BLaER1 treated with 17β-estradiol and CSF1 and Interleukin-3, amounts not matched to agents 10 nM and 100 nM (cell line): ENCODE measurements around the gene LPO.

Experiments used
- H3K27ac ChIP-seq, 11 experiments: shearing (Covaris generic); formaldehyde crosslinking; 2 replicates each; pipeline ENCODE4 v1.8.1; 2022
- H3K27me3 ChIP-seq, 11 experiments: shearing (Covaris generic); formaldehyde crosslinking; 2 replicates each; pipeline ENCODE4 v1.8.1; 2022
- H3K36me3 ChIP-seq, 11 experiments: shearing (Covaris generic); formaldehyde crosslinking; 2 replicates each; pipeline ENCODE4 v1.8.1; 2022
- H3K4me1 ChIP-seq, 10 experiments: shearing (Covaris generic); formaldehyde crosslinking; 2 replicates each; pipeline ENCODE4 v1.8.1; 2022
- H3K4me2 ChIP-seq, 11 experiments: shearing (Covaris generic); formaldehyde crosslinking; 2 replicates each; pipeline ENCODE4 v1.8.1; 2022
- H3K4me3 ChIP-seq, 10 experiments: shearing (Covaris generic); formaldehyde crosslinking; 2 replicates each; pipeline ENCODE4 v1.8.1; 2022
- H3K9ac ChIP-seq, 11 experiments: shearing (Covaris generic); formaldehyde crosslinking; 2 replicates each; pipeline ENCODE4 v1.8.1; 2022
- H3K9me3 ChIP-seq, 11 experiments: shearing (Covaris generic); formaldehyde crosslinking; replicated peaks in 1 of 11; 2 replicates each; pipeline ENCODE4 v1.8.1; 2022
- H4K20me1 ChIP-seq, 11 experiments: shearing (Covaris generic); formaldehyde crosslinking; 2 replicates each; pipeline ENCODE4 v1.8.1; 2022
- Cebpa-rat ChIP-seq, 11 experiments: shearing (Covaris generic); IDR thresholded peaks; 2 replicates each; pipeline ENCODE4 v1.8.1; 2022

Gene LPO

DNA sequence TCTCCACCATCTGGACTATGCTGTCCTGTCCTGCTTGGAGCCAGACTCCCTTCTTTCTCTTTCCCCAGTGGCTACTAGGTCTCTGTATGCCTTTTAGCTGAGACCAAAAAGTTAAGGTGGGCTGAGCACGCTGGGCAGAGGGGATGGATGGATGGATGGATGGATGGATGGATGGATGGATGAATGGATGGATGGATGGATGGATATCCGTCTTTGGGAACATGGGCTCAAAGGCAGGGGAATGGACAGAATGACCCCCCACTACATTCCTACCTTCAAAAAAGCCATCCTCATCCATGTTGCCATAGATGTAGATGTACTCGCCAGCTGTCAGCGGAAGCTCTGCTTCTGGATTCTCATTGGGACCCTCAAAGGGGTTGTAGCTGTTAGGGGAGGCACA is 77.4 kb downstream of the LPO start:
- TF ChIP-seq Cebpa-rat (IDR thresholded peaks at IDR 0.05) = no peak

DNA sequence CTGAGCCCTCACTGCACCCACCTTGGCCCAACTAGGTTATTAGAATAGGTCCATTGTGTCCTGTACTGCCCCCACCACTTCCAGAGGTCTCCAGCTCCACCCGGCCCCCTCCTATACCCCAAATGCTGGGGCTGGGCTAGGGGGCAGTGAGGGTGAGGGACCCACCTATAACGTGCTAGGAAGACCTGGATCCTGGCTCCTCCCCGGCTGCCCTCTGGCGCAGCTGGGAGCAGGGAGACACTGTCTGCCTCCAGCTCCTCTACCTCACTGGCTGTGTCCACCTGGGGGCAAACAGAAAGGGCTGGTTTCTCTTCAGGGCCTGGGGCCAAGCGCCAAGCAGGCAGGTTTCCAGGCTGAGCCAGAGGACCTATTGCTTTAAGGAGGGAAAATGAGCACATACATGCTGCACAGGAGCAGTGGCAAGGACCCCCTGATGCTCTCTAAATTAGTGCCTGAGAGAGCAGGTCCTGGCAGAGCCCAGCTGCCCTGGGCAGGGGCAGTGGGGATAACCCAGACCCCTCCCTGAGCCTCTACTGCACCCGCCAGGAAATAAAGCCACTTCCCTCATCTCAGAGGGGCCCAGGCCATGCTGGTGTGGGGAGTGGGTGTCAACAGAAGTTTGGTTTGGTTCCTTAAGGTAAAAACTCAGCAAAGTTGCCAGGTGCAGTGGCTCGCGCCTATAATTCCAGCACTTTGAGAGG is 78.0 kb downstream of the LPO start:
- Histone ChIP-seq H3K4me1 (peaks cover 9 to 64% (median 53%) of the 10 kb centered on the region in 10 experiments; a peak in 19 of 20 replicates), H4K20me1 (peaks cover 0 to 22% (median 0%) of the 10 kb centered on the region in 11 experiments; a peak in 3 of 22 replicates), H3K27ac (peak overlapping the region in 8 of 11 experiments; percentile 6 to 73 (median 58); a peak in 15 of 22 replicates), H3K9ac (peak overlapping the region in 8 of 11 experiments; percentile 2 to 63 (median 47); a peak in 14 of 22 replicates), H3K4me2 (peak overlapping the region in 9 of 11 experiments; percentile 22 to 74 (median 55); a peak in 13 of 22 replicates), H3K27me3 (no peaks in the 10 kb centered on the region), H3K9me3 (no peaks in the 10 kb centered on the region), H3K4me3 (no peak overlapping the region), H3K36me3 (peaks cover 0 to 89% (median 43%) of the 10 kb centered on the region in 11 experiments; a peak in 19 of 22 replicates)
- no peak for TF ChIP-seq Cebpa-rat (IDR thresholded peaks at IDR 0.05)

More for the DNA sequence above, 77.4 kb downstream of the LPO start:
- Histone ChIP-seq H3K9me3 (no peaks in the 10 kb centered on the region), H3K4me3 (no peak overlapping the region), H3K36me3 (peaks cover 0 to 90% (median 48%) of the 10 kb centered on the region in 11 experiments; a peak in 19 of 22 replicates), H3K27ac (peak overlapping the region in 6 of 11 experiments; percentile 53 to 73 (median 60); a peak in 9 of 22 replicates), H3K27me3 (no peaks in the 10 kb centered on the region), H3K4me1 (peaks cover 9 to 63% (median 51%) of the 10 kb centered on the region in 10 experiments; a peak in 19 of 20 replicates), H3K9ac (peak overlapping the region in 5 of 11 experiments; percentile 23 to 59 (median 45); a peak in 6 of 22 replicates), H4K20me1 (peaks cover 0 to 22% (median 0%) of the 10 kb centered on the region in 11 experiments; a peak in 3 of 22 replicates), H3K4me2 (peak overlapping the region in 3 of 11 experiments; percentile 15 to 74 (median 62); a peak in 1 of 22 replicates)

DNA sequence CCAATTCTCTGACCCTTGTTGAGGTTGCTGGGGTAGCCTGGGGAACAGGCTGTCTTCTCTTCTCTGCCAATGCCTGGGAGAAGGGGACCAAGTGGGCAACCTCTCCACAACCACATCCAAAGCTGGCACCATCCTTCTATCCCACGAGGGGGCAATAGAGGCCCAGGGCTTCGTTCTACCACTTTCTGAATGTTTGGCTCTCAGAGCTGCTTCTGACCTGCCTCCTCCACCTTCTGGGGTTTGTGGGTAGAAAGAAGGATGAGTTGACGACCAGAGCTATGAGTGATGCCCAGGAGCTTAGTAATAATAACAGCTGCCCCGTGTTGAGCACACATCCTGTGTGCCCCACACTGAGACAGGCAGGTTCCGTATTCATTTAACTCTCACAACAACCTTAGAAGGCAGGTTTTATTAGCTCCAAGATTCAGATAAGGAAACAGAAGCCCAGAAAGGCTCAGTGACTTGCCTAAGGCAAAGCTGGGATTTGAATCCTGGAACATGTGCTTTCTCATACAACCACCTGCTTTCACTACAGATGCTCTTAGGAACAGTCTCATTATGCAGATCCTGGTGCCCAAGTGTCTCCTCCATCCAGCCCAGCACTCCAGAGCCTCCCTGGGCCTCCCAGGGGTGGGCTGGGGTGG is 79.2 kb downstream of the LPO start:
- peaks cover 9 to 74% (median 58%) of the 10 kb centered on the region in 10 experiments; a peak in 19 of 20 replicates for H3K4me1 ChIP-seq
- peaks cover 0 to 89% (median 43%) of the 10 kb centered on the region in 11 experiments; a peak in 18 of 22 replicates for H3K36me3 ChIP-seq
- H4K20me1 ChIP-seq = peaks cover 0 to 18% (median 0%) of the 10 kb centered on the region in 11 experiments; a peak in 3 of 22 replicates
- H3K9ac ChIP-seq = peak overlapping the region in 10 of 11 experiments; percentile 24 to 63 (median 46); a peak in 17 of 22 replicates
- peak overlapping the region; percentile 5 to 74 (median 60); a peak in 21 of 22 replicates for H3K4me2 ChIP-seq
- no peaks in the 10 kb centered on the region for H3K27me3 ChIP-seq
- H3K27ac ChIP-seq = peak overlapping the region in 8 of 11 experiments; percentile 34 to 73 (median 58); a peak in 16 of 22 replicates
- H3K9me3 ChIP-seq = no peaks in the 10 kb centered on the region
- no peak overlapping the region for H3K4me3 ChIP-seq
- TF ChIP-seq Cebpa-rat (IDR thresholded peaks at IDR 0.05) = no peak

DNA sequence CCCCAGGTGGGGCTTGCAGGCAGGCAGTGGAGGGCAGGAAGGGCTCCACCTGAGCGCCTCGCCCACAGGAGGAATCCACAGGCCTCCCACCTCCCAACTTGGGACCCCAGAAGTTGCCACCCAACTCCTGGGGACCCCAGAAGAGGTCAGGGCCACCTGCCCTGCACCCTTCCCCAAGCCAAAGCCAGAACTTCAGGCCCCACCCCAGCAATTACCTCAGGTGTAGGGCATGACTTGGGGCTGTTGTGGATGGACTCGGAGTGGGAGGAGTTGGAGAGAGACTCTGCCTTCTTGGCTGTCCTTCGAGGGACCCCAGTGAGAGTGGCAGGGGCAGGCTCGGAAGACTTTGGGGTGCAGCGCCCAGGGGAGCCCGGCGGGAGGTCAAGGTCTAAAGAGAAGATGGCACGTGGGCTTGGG is 79.7 kb downstream of the LPO start:
- Histone ChIP-seq H3K9me3 (no peaks in the 10 kb centered on the region), H3K27me3 (no peaks in the 10 kb centered on the region), H4K20me1 (peaks cover 0 to 23% (median 0%) of the 10 kb centered on the region in 11 experiments; a peak in 3 of 22 replicates), H3K4me1 (peaks cover 9 to 77% (median 63%) of the 10 kb centered on the region in 10 experiments; a peak in 19 of 20 replicates), H3K36me3 (peaks cover 0 to 93% (median 47%) of the 10 kb centered on the region in 11 experiments; a peak in 18 of 22 replicates), H3K4me3 (no peak overlapping the region; a peak in 1 of 20 replicates), H3K27ac (peak overlapping the region in 8 of 11 experiments; percentile 23 to 73 (median 56); a peak in 15 of 22 replicates), H3K9ac (peak overlapping the region in 10 of 11 experiments; percentile 24 to 63 (median 40); a peak in 15 of 22 replicates), H3K4me2 (peak overlapping the region; percentile 5 to 74 (median 60); a peak in 20 of 22 replicates)
- no peak for TF ChIP-seq Cebpa-rat (IDR thresholded peaks at IDR 0.05)
